Stomach (tissue), 9 donors: Measurements from ENCODE around the gene CEP290. TPM values are rescaled to one million over a fixed set of nuclear protein-coding genes. Genes with fewer than 3 reads are reported as not detected.
A peak's percentile ranks its signal among the peaks of the same experiment; 100 is the strongest.

ENCODE experiments used
- DNase-seq, 2 donors: peaks; one replicate each; pipeline versions ENCODE4 v3.0.0 to v3.0.0-alpha.2; 2013 to 2019
- H3K27ac ChIP-seq, 5 donors: fragments of 200-600 bp in 4 of 5; sonication (generic) in 4 of 5; one replicate each; pipeline ENCODE4 v1.5.1; 2013 to 2019; ENCODE audit warnings: mild to moderate bottlenecking in 1 of 5, moderate library complexity in 1 of 5
- H3K27me3 ChIP-seq, 3 donors: fragments of 200-600 bp; sonication (generic); one replicate each; pipeline ENCODE4 v1.5.1; 2017 to 2019; ENCODE audit warnings: mixed run types in 1 of 3
- H3K36me3 ChIP-seq, 4 donors: fragments of 200-600 bp; sonication (generic); 1 replicate in 3 of 4; 2 replicates in 1 of 4; pipeline ENCODE4 v1.5.1; 2016 to 2019
- H3K4me1 ChIP-seq, 4 donors: fragments of 200-600 bp; sonication (generic); one replicate each; pipeline ENCODE4 v1.5.1; 2016 to 2019
- H3K4me3 ChIP-seq, 4 donors: fragments of 200-600 bp; sonication (generic) in 3 of 4; one replicate each; pipeline ENCODE4 v1.5.1; 2016 to 2019; ENCODE audit warnings: mild to moderate bottlenecking in 1 of 4
- H3K9me3 ChIP-seq, 4 donors: fragments of 200-600 bp; sonication (generic); one replicate each; pipeline ENCODE4 v1.5.1; 2016 to 2019
- EP300 ChIP-seq: sonication (generic); formaldehyde crosslinking; IDR thresholded peaks from one replicate; pipeline ENCODE4 v1.6.1; 2017; ENCODE audit warnings: antibody characterized with exemption
- POLR2A ChIP-seq, 4 donors: fragments of 450-650 bp; IDR thresholded peaks; one replicate each; pipeline ENCODE4 v1.6.1; 2016; ENCODE audit warnings: antibody characterized with exemption in 4 of 4, control low read depth in 2 of 4, mild to moderate bottlenecking in 1 of 4, moderate library complexity in 1 of 4
- POLR2AphosphoS5 ChIP-seq, 3 donors: sonication (generic); formaldehyde crosslinking; IDR thresholded peaks; one replicate each; pipeline ENCODE4 v1.6.1; 2016; ENCODE audit warnings: antibody characterized with exemption in 3 of 3
- WGBS, 5 donors: extraction: QIAGEN DNeasy Blood & Tissue Kit in 3 of 5; methylation state at CpG; one replicate each; pipeline versions ENCODE4 v1.1.5 to v1.1.7; 2013 to 2018; 5-methylcytosine and 5-hydroxymethylcytosine counted together
- intact Hi-C: fragments of 100-400 bp; cut with DNase I; formaldehyde crosslinking; loops from one replicate; pipeline ENCODE4 v1.15.1; 2023; ENCODE audit warnings: low total_unique reads
- polyA plus RNA-seq, 3 donors: library from polyadenylated mRNA; stranded (reverse); fragments of 200-250 nt; gene quantifications; one replicate each; pipeline ENCODE4 v1.2.3, GENCODE V29; 2013
- total RNA-seq, 5 donors: library from RNA; depleted of rRNA; stranded (reverse); fragments of >200 nt; gene quantifications; one replicate each; pipeline versions ENCODE4 v1.1.0 to v1.2.3, GENCODE V29; 2014 to 2016
- TF ChIP-seq, protein P1 (sequence below), 7 experiments: fragments of 450-650 bp in 4 of 7; fragments of 200-600 bp in 3 of 7; sonication (generic) in 3 of 7; IDR thresholded peaks; one replicate each; pipeline ENCODE4 v1.5.1; 2016 to 2019; ENCODE audit warnings: antibody characterized with exemption in 7 of 7, control low read depth in 2 of 7, mild to moderate bottlenecking in 1 of 7
- donor health status: healthy with polysubstance abuse.
- donor health status: Bipolar disorder and iron deficiency.
- donor health status: healthy.

The CEP290 gene
- total and polyA plus RNA-seq, 8 donors, result 2.9 to 109 (median 25.4) TPM

DNA sequence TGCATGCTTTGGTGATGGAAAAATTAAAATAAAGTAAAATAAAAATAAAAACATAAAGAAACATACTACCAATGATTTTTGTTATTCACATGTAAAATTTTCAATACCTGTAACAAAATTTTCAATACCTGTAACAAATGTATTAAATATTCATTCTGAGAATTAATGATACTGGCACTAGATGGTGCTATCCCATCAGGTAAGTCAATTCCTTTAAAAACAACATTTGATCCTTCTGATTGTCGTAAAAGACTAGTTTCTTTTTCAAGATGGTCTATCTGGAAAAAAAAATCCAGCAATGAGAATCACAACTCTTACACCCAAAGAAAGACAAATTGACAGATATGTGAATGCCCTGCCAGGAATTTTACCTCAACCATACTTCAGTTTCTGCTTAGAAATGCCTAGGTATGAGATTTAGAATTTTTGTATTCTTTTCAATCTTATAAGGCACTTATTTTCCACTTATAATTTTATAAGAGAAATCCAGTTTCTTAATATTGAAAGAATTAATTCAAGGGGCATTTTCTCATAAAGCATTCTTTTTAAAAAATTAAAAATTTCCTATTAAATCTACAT is 30.7 kb downstream of the CEP290 start:
- H3K9me3 ChIP-seq, result no peaks in the 10 kb centered on the region
- no peak overlapping the region for H3K27ac ChIP-seq
- TF ChIP-seq EP300 (no peak), POLR2A (IDR thresholded peaks at IDR 0.05) (no peak)
- TF ChIP-seq, protein P1, sequence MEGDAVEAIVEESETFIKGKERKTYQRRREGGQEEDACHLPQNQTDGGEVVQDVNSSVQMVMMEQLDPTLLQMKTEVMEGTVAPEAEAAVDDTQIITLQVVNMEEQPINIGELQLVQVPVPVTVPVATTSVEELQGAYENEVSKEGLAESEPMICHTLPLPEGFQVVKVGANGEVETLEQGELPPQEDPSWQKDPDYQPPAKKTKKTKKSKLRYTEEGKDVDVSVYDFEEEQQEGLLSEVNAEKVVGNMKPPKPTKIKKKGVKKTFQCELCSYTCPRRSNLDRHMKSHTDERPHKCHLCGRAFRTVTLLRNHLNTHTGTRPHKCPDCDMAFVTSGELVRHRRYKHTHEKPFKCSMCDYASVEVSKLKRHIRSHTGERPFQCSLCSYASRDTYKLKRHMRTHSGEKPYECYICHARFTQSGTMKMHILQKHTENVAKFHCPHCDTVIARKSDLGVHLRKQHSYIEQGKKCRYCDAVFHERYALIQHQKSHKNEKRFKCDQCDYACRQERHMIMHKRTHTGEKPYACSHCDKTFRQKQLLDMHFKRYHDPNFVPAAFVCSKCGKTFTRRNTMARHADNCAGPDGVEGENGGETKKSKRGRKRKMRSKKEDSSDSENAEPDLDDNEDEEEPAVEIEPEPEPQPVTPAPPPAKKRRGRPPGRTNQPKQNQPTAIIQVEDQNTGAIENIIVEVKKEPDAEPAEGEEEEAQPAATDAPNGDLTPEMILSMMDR (IDR thresholded peaks at IDR 0.05), result peak in 4 of 7 experiments; percentile 24 to 46 (median 34)
- intact Hi-C loops, result no loop called here
- H3K27me3 ChIP-seq, result no peaks in the 10 kb centered on the region
- H3K4me3 ChIP-seq, result peak overlapping the region in 2 of 4 donors; percentile 20 to 27
- peaks cover 0 to 56% (median 35%) of the 10 kb centered on the region in 4 donors for H3K36me3 ChIP-seq
- H3K4me1 ChIP-seq, result peaks cover 0 to 8% (median 2%) of the 10 kb centered on the region in 4 donors
- peak in 1 of 2 donors; percentile 65 for DNase-seq
- WGBS, 5 donors, result 5 to 14% (median 9%) methylated on average over 1 of the region's 1 CpG

DNA sequence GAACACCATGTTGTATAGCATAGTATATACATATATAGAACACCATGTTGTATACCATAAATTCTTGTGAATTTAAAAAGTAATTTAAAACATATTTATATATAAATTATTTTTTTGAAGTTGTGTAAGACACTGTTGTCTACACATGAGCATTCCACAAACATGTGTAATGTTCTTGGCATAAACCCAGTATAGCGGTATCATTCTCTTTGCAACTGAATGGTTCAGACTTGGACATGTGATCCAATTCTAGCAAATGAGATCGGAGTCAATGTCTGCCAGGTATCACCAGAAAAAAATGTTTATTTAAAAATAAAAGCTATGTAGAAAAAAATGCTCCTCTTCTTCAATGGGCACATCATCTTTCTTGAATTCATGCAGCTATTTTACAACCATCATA is 33.9 kb downstream of the CEP290 start:
- H3K36me3 ChIP-seq, result peaks cover 0 to 59% (median 35%) of the 10 kb centered on the region in 4 donors
- intact Hi-C loops, result no loop called here
- 95 to 98% (median 97%) methylated on average over 2 of the region's 2 CpGs for WGBS, 5 donors

DNA sequence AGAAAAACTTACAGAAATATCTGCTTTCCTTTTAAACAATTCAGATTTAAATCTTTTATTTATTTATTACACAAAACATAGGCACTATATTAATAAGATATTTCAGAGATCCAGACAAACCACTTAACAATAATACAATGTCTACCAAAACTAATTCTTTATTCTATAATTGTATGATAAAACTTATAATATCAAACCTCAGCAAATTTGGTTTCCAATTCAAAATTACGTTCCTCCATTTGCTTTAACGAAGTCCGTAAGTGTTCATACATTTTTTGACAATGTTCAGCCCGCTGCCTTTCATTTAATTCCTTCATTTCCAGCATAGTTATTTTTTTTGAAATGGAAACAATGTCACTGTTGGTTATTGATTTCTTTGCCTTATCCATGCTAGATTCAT is 48.3 kb downstream of the CEP290 start:
- intact Hi-C loops, result no loop called here
- no peak overlapping the region for H3K4me3 ChIP-seq
- peaks cover 0 to 53% (median 37%) of the 10 kb centered on the region in 4 donors for H3K36me3 ChIP-seq
- DNase-seq, result no peak
- WGBS, 5 donors, result 95 to 99% (median 98%) methylated on average over 4 of the region's 4 CpGs
- H3K27ac ChIP-seq, result no peak overlapping the region
- H3K27me3 ChIP-seq, result no peaks in the 10 kb centered on the region
- H3K9me3 ChIP-seq, result no peaks in the 10 kb centered on the region
- no peaks in the 10 kb centered on the region for H3K4me1 ChIP-seq
- TF ChIP-seq POLR2AphosphoS5 (IDR thresholded peaks at IDR 0.05), result no peak
- TF ChIP-seq POLR2A (IDR thresholded peaks at IDR 0.05), result no peak
- no peak for TF ChIP-seq EP300
- TF ChIP-seq, protein P1 (IDR thresholded peaks at IDR 0.05), result no peak

More for the DNA sequence above, 33.9 kb downstream of the CEP290 start:
- no peak overlapping the region for H3K4me3 ChIP-seq
- no peak for DNase-seq
- no peaks in the 10 kb centered on the region for H3K27me3 ChIP-seq
- TF ChIP-seq EP300 (no peak), POLR2AphosphoS5 (IDR thresholded peaks at IDR 0.05) (no peak), POLR2A (IDR thresholded peaks at IDR 0.05) (no peak)
- TF ChIP-seq, protein P1 (IDR thresholded peaks at IDR 0.05), result no peak
- peaks cover 0 to 8% (median 2%) of the 10 kb centered on the region in 4 donors for H3K4me1 ChIP-seq
- H3K9me3 ChIP-seq, result no peaks in the 10 kb centered on the region
- no peak overlapping the region for H3K27ac ChIP-seq

DNA sequence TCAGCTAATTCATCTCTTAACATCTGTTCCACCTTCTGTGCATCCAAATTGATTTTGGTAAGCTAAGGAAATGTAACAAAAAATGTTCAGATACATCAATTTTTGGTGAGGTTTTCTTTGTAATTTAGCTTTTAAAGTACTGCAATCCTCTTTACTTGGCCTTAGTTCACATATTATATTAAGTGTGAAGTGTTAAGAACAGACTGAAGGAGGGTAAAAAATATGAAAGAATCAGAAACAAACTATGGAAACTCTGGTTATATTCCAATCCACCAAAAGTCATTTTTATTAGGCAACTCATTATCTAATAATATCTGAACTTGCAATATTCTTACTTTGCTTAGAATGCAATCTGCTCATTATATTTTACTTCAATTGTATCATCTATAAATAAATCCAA is 49.1 kb downstream of the CEP290 start:
- Histone ChIP-seq H3K9me3 (no peaks in the 10 kb centered on the region), H3K4me1 (no peaks in the 10 kb centered on the region), H3K27me3 (no peaks in the 10 kb centered on the region), H3K4me3 (no peak overlapping the region), H3K27ac (no peak overlapping the region), H3K36me3 (peaks cover 0 to 53% (median 37%) of the 10 kb centered on the region in 4 donors)
- TF ChIP-seq, protein P1 (IDR thresholded peaks at IDR 0.05), result no peak
- TF ChIP-seq EP300 (no peak), POLR2A (IDR thresholded peaks at IDR 0.05) (no peak)
- intact Hi-C loops, result no loop called here
- DNase-seq, result no peak
